DMS 273 (cell line): ENCODE results near the gene CFAP300.

Experiments
- DNase-seq: peaks from one replicate; lab custom pipeline; 2025; ENCODE audit not compliant: unreplicated experiment; lab: John Stamatoyannopoulos, UW

Gene CFAP300

DNA sequence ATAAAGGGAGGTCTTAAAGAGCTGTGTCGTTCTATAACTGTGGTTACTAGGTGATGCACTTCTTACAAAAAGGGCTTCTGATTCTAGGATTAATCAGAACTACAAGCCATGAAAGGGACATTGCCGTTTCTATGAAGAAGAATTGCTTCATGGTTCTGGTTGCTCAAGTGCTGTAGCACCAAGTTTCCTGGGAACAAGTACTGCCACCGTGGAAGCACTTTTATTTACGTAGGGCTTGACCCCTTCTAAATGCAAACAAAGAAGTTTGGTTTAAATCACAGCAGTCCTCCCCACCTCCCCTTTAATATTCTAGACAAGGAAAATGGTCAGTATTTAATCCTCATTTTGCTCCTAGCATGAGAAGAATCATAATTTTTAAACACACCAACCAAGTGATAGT lies 72.8 kb downstream of the CFAP300 start:
- no peak for DNase-seq

DNA sequence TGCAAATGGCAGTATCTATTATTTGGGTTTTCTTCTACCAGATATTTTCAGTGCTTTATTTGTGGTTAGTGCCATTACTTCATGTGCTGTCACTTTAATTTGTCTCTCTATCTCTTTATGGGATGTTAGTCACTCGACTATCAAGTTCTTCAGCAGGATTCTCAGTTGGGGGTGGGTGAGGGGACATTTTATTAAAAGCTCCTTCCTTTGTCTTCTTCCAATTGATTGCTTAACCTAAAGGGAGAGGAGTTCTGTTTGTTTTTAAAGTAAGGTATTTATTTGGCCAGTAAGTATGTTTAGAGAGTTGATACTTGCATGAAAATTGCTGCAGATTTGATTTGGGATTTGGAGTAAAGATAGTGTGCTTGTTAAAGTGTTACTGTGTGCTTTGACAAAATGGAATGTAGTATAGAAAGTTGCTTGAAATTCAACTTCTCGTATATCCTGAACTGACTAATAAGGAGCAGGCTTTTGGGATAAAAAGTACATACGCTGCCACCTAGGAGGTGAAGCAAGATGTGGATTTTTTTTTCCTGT lies 73.3 kb downstream of the CFAP300 start:
- no peak for DNase-seq

DNA sequence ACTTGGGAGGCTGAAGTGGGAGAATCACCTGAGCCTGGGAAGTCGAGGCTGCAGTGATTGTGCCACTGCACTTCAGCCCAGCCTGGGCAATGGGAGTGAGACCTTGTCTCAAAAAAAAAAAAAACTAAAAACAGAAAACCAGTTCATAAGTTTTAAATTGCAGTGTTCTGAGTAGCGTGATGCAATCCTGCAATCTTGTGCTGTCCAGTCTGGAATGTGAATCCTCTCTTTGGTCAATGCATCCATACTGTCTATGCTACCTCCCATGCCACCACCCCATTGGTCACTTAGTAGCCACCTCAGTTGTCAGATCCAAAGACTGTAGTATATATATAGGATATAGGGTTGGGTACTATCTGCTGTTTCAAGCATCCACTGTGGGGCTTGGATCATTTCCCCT lies 74.1 kb downstream of the CFAP300 start:
- DNase-seq: no peak
